Endodermal cell (in vitro differentiated cells): ENCODE data around the gene LINC01488. TPM values are rescaled to one million over a fixed set of nuclear protein-coding genes. Genes with fewer than 3 reads are reported as not detected.

Source experiments
- DNase-seq: peaks from one replicate; pipeline ENCODE4 v3.0.0-alpha.2; 2017
- H3K27ac ChIP-seq: 2 replicates; pipeline ENCODE4 v1.5.1; 2013; ENCODE audit warnings: mild to moderate bottlenecking, low read depth, low read length, moderate library complexity
- H3K27me3 ChIP-seq: 2 replicates; pipeline ENCODE4 v1.6.1; 2013; ENCODE audit warnings: mild to moderate bottlenecking, low read length, moderate library complexity; ENCODE audit not compliant: insufficient read depth, control insufficient read depth, poor library complexity, severe bottlenecking
- H3K36me3 ChIP-seq: 2 replicates; pipeline ENCODE4 v1.7.0; 2013; ENCODE audit warnings: mild to moderate bottlenecking, low read length, moderate library complexity; ENCODE audit not compliant: control insufficient read depth, insufficient read depth
- H3K4me1 ChIP-seq: one replicate; pipeline ENCODE4 v1.7.0; 2013; ENCODE audit warnings: low read length; ENCODE audit not compliant: control insufficient read depth, insufficient read depth
- H3K4me3 ChIP-seq: 2 replicates; pipeline ENCODE4 v1.5.1; 2013; ENCODE audit warnings: mild to moderate bottlenecking, low read length, moderate library complexity
- H3K9ac ChIP-seq: 2 replicates; pipeline ENCODE4 v1.6.1; 2013; ENCODE audit warnings: mild to moderate bottlenecking, low read length, moderate library complexity; ENCODE audit not compliant: poor library complexity, severe bottlenecking; ENCODE audit errors: extremely low read depth
- H3K9me3 ChIP-seq: 2 replicates; pipeline ENCODE4 v1.6.1; 2013; ENCODE audit warnings: mild to moderate bottlenecking, low read length, moderate library complexity; ENCODE audit not compliant: control insufficient read depth
- H3K27ac Mint-ChIP-seq: 2 replicates; pipeline ENCODE4 v1.8.0; 2020; ENCODE audit warnings: mixed read lengths
- H3K27me3 Mint-ChIP-seq: 2 replicates; pipeline ENCODE4 v1.8.0; 2021; ENCODE audit warnings: mild to moderate bottlenecking, mixed read lengths; ENCODE audit not compliant: insufficient read depth
- H3K36me3 Mint-ChIP-seq: 2 replicates; pipeline ENCODE4 v1.8.0; 2020; ENCODE audit warnings: low read depth, mixed read lengths
- H3K4me1 Mint-ChIP-seq: 2 replicates; pipeline ENCODE4 v1.8.0; 2020; ENCODE audit warnings: mixed read lengths
- H3K4me3 Mint-ChIP-seq: 2 replicates; pipeline ENCODE4 v1.8.0; 2020; ENCODE audit warnings: mild to moderate bottlenecking, moderate library complexity, mixed read lengths
- H3K9me3 Mint-ChIP-seq: 2 replicates; pipeline ENCODE4 v1.8.0; 2020; ENCODE audit warnings: mild to moderate bottlenecking, mixed read lengths
- WGBS, 2 experiments: methylation state at CpG; one replicate each; pipeline versions ENCODE4 v1.1.5 to v1.1.7; 2013; ENCODE audit warnings: missing lambda C conversion rate in 2 of 2, mixed read lengths in 1 of 2; ENCODE audit not compliant: insufficient coverage in 1 of 2, insufficient read length in 1 of 2; 5-methylcytosine and 5-hydroxymethylcytosine counted together
- total RNA-seq, 2 donors: library from RNA; stranded (reverse); fragmentation: NEBNext Ultra II Directional in 1 of 2; extraction: Animal tissue kit (Norgen Biotek cat#: 25700) in 1 of 2; gene quantifications; 2 replicates in 1 of 2; 3 replicates in 1 of 2; pipeline ENCODE4 v1.2.1, GENCODE V29; 2021
- TF ChIP-seq, protein P1 (sequence below): fragments of 200-600 bp; sonication (generic); conservative IDR thresholded peaks from 2 replicates; pipeline ENCODE4 v1.5.0; 2021; ENCODE audit warnings: antibody characterized with exemption, mild to moderate bottlenecking

Gene LINC01488
- total RNA-seq, 2 donors from 2014 or later: not detected

DNA sequence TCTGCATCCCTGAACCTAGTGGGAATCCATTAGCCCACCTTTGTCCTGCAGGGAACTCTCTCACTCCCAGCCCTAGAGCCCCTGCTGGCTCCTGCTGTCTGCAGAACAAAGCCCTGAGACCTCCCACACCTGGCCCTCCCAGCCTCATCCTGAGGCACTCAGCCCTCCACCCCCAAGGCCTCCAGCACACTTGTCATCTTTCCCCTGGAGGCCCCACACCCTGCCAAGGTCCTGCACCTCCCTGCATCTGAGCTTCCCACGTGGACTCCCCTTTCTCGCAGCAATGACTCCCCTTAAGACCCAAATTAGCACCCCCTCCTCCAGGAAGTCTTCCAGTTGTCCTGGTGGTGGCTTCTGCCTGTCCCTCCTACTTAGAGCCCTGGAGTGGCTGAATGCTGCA is 42.3 kb upstream of the LINC01488 start:
- no peak overlapping the region for H3K27ac ChIP-seq
- DNase-seq: peak; percentile 88
- no peak overlapping the region for H3K4me3 ChIP-seq
- H3K9me3 ChIP-seq: no peaks in the 10 kb centered on the region
- H3K9me3 Mint-ChIP-seq: no peaks in the 10 kb centered on the region
- H3K4me3 Mint-ChIP-seq: no peak overlapping the region
- H3K4me1 ChIP-seq: peaks cover 15% of the 10 kb centered on the region
- no peaks in the 10 kb centered on the region for H3K36me3 Mint-ChIP-seq
- H3K9ac ChIP-seq: no peak overlapping the region
- peaks cover 45% of the 10 kb centered on the region for H3K4me1 Mint-ChIP-seq
- peak overlapping the region; percentile 80 for H3K27ac Mint-ChIP-seq
- TF ChIP-seq, protein P1, sequence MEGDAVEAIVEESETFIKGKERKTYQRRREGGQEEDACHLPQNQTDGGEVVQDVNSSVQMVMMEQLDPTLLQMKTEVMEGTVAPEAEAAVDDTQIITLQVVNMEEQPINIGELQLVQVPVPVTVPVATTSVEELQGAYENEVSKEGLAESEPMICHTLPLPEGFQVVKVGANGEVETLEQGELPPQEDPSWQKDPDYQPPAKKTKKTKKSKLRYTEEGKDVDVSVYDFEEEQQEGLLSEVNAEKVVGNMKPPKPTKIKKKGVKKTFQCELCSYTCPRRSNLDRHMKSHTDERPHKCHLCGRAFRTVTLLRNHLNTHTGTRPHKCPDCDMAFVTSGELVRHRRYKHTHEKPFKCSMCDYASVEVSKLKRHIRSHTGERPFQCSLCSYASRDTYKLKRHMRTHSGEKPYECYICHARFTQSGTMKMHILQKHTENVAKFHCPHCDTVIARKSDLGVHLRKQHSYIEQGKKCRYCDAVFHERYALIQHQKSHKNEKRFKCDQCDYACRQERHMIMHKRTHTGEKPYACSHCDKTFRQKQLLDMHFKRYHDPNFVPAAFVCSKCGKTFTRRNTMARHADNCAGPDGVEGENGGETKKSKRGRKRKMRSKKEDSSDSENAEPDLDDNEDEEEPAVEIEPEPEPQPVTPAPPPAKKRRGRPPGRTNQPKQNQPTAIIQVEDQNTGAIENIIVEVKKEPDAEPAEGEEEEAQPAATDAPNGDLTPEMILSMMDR: no peak
- no peaks in the 10 kb centered on the region for H3K36me3 ChIP-seq
- 47 to 49% methylated on average over 2 of the region's 2 CpGs for WGBS, 2 experiments
- no peaks in the 10 kb centered on the region for H3K27me3 Mint-ChIP-seq
- H3K27me3 ChIP-seq: no peaks in the 10 kb centered on the region

DNA sequence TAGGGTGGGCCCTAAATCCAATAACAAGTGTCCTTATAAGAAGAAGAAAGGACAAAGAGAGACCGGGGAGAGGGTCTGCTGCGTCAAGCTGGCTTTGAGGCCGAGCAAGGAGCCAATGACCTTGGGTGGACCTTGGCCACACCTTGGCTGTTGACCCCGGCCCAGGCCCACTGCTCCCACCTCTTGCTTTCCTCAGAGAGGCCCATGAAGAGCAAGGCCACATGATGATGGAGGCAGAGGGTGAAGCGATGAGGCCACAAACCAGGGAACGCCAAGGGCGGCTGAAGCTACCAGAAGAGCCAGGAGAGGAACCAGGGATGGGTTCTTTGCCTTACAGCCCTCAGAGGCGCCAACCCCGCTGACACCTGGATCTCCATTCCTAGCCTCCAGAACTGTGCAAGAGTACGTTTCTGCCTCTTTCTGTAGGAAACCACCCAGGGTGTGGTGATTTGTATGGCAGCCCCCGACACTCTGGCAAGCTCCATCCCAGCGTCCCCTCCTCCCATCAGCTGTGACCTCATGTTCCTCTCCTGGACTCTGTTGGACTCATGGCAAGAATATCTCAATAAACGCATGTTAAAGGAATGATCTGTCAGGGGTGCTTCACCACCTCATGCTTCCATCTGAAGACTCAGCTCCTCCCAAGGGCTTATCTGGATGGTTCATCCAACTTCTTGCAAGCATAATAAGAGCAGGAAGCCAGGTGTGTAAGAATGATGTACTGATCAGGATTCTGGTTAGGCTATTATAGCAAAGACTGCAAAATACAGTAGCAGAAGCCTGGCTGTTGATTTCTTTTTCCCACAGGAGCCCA is 41.6 kb upstream of the LINC01488 start:
- Histone ChIP-seq H3K27ac (no peak overlapping the region), H3K4me3 (no peak overlapping the region), H3K9ac (no peak overlapping the region), H3K36me3 (no peaks in the 10 kb centered on the region), H3K9me3 (no peaks in the 10 kb centered on the region), H3K4me1 (peaks cover 15% of the 10 kb centered on the region), H3K27me3 (no peaks in the 10 kb centered on the region)
- H3K4me1 Mint-ChIP-seq: peaks cover 50% of the 10 kb centered on the region
- H3K27me3 Mint-ChIP-seq: no peaks in the 10 kb centered on the region
- WGBS, 2 experiments: 94 to 100% methylated on average over 7 to 13 of the region's 13 CpGs
- H3K9me3 Mint-ChIP-seq: no peaks in the 10 kb centered on the region
- H3K36me3 Mint-ChIP-seq: no peaks in the 10 kb centered on the region
- H3K27ac Mint-ChIP-seq: no peak overlapping the region
- no peak for DNase-seq
- TF ChIP-seq, protein P1: no peak
- H3K4me3 Mint-ChIP-seq: no peak overlapping the region

DNA sequence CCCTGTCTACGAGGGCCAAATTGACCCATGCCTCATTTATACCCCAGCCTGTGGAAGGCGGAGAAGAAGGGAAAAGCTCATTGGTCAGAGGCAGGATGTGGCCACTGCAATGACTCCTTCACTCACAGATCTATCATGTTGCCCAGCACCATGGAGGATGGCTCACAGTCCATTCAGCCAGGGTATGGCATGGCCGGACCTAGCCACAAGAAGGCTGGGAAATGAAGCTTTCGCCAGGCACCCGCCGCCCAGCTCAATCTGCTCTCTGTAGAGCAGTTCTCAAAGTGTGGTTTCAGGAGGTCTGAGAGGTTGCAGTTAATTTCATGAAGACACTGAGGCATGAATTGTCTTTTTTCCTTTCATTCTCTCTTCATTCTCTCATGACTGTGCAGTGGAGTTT is 40.6 kb upstream of the LINC01488 start:
- H3K36me3 Mint-ChIP-seq: no peaks in the 10 kb centered on the region
- peaks cover 45% of the 10 kb centered on the region for H3K4me1 Mint-ChIP-seq
- no peaks in the 10 kb centered on the region for H3K27me3 Mint-ChIP-seq

More for the DNA sequence above, 40.6 kb upstream of the LINC01488 start:
- Mint-ChIP-seq H3K9me3 (no peaks in the 10 kb centered on the region), H3K4me3 (no peak overlapping the region), H3K27ac (no peak overlapping the region)
- Histone ChIP-seq H3K4me1 (peaks cover 12% of the 10 kb centered on the region), H3K4me3 (no peak overlapping the region), H3K27ac (no peak overlapping the region), H3K27me3 (no peaks in the 10 kb centered on the region), H3K9ac (no peak overlapping the region), H3K9me3 (no peaks in the 10 kb centered on the region), H3K36me3 (no peaks in the 10 kb centered on the region)
- DNase-seq: no peak
- 89 to 93% methylated on average over 5 to 6 of the region's 6 CpGs for whole genome bisulfite sequencing, 2 experiments
- TF ChIP-seq, protein P1: no peak
